Measurements from ENCODE around the gene ISM1.

The ISM1 gene

DNA sequence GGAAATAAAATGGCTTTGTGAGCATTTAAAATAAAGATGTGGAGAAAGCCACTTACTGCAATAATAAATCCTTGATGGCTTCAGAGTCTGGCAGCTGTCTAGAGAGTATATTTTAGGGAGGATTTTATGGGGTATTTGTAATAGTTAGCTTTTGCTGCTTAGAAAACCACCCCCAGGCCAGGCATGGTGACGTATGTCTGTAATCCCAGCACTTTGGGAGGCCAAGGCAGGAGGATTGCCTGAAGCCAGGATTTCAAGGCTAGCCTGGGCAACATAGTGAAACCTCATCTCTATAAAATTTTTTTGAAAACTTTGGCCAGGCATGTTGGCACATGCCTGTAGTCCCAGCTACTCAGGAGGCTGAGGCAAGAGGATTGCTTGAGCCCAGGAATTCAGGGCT, 63.8 kb downstream of the ISM1 start:
- DNase-seq, result no peak

DNA sequence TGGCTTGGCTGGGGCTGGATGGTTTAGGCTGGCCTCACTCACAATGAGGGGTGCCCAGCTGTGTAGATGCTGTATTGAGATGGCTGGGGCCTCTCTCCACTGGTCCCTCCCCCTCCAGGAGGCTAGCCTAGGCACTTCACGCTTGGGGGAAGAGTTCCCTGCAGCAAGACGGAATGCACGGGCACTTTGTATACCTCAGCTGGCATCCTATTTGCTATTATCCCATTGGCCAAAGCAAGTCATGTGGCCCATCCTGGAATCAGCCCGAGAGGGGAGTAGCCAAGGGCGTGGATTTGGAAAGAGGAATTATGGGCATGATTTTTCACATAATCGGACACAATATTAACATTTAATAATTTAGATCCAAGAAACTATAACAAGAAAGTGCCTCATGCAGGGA, 64.3 kb downstream of the ISM1 start:
- DNase-seq, result no peak

DNA sequence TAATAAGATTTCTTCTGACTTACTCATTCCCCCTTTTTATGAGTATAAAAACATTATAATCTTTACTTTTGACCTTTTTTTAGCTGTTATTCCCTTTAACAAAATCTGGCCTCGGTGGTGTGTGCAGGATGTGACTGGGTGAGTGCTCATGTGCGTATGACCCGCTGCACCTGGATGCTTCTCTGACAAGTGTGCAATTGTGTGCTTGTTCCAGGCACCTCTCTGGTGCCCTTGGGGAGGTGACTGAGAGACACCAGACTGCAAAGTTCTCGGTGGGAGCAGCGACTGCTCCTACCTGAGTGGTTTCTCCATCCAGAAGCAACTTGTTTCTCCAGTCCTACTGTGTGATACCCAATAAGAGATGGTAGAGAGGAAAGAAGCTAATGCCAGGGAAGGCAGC, 65.0 kb downstream of the ISM1 start:
- no peak for DNase-seq

DNA sequence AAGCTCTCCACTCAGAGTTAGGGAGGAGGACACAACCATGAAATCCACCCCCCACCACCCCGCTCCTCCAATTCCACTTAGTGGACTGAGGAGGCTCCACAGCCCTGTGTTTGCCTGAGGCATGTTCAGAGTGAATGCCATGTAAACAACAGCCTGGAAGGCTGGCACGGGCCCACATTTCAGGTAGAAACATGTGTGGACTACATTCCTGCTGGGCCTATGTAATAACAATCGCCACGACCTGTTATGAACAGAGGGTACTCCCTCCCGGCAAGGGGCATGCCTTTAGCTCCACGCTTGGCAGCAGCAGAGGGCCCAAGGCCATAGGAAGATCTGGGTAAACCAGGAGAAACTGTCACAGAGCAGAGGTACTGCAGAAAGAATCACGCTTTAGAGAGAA, 65.5 kb downstream of the ISM1 start:
- no peak for DNase-seq

DNA sequence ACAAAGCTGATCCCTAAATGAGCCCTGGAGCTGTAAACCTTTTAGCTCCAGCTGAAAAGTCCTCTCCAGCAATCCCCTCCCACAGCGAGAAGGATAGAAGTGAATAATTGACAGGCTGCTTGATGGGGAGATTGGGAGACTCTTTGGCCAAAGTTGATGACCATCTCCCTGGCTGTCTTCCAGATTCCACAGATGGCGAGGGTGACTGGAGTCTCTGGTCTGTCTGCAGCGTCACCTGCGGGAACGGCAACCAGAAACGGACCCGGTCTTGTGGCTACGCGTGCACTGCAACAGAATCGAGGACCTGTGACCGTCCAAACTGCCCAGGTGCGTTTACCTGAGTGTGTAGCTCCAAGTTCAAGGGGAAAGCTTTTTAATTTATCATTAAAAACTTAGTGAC, 67.3 kb downstream of the ISM1 start:
- no peak for DNase-seq

DNA sequence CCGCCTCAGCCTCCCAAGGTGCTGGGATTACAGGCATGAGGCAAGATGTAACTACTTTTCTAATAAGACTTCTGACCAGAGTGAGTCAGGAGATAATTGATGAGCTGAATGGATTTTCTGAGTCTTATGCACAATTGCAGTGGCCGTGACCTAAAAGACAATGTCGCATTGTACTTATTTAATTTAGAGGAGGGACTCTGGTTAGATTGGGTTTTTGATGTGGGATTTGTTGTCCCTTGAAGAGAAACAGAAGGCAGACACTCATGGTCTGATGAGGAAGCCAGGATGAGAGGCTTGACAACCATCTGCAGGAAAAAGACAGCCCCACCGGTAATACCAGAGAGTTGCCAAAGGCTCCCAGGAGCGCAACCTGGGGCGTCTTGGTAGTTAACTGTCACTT, 68.0 kb downstream of the ISM1 start:
- DNase-seq, result no peak

DNA sequence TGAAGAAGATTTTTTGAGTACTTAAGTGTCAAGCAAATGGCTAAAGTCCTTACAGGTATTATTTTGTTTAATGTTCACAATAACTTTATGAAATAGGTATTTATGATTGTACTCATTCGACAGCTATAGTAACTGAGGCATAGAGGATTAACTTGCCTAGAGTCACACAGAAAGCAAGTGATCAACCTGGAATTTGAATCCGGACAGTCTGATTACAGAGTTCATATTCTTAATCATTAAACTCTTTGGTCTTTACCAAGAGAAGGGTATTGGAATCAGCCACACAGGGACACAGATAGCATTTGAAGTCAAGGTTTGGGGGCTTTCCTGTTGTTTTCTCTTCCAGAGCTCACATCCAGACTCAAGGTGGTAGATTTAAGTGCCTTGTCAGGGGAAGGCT, 69.7 kb downstream of the ISM1 start:
- no peak for DNase-seq

DNA sequence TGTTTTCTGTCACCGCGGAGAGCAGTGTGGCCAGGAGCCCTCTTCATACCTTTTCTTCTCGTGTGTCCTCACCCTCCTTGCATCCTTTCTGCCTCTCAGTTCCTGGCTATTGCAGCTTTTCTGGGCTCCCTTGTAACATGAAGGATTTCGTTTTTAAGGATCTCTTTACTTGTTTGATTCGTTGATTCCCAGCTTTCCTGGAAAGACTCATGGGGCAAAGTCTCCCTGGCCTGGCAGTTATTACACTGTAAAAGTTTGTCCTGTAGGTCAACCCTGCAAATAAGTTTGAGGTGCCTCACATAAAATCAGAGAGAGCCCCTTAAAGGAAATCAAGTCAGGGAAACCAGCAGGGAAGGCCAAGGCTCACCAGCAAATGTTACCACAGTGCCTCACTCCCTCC, 70.1 kb downstream of the ISM1 start:
- DNase-seq, result no peak

DNA sequence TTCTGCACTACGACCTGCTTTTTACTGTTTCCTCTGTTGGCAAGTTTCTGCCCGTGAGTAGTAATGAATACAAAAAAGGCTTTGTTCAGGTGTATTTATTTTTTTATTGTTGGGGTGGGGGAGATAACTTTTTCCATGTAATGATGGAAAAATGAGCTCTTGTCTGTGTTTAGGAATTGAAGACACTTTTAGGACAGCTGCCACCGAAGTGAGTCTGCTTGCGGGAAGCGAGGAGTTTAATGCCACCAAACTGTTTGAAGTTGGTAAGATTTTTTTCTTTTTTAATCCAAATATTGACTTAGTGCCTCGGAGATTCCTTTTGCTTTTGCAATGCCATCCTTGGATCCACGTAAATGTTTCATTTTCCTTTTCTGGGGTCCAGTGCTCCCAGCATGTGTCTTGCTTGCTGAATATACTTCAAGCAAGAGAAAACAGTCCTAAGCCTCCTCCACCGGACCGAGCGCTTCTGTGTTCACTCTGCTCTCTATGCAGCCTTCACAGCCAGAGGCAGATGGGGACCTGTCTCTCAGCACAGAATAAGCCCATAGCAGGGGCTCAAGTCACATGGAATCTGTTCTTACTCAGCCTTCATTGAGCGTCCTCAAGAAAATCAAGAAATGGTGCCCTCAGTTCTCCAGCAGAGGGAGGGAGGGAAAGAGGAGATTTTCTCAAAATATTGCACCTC, 71.3 kb downstream of the ISM1 start:
- no peak for DNase-seq

DNA sequence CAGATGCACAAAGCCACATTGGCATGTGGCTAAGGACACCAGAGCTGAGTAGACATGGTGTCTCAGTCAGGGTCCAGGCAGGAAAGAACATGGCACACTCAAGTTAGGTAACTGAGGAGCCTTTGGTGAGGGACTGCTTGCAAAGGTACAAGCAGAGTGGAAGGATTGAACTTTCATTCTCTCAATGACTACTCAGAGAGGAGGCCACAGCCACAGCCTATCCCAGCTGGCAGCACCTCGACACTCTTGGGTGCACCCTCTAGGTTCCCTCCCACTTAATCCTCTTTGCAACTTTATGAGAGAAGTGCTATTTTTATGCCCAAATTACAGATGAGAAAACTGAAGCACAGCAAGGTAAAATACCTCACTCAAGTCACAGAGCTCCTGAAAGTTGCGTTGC, 73.4 kb downstream of the ISM1 start:
- DNase-seq, result no peak

DNA sequence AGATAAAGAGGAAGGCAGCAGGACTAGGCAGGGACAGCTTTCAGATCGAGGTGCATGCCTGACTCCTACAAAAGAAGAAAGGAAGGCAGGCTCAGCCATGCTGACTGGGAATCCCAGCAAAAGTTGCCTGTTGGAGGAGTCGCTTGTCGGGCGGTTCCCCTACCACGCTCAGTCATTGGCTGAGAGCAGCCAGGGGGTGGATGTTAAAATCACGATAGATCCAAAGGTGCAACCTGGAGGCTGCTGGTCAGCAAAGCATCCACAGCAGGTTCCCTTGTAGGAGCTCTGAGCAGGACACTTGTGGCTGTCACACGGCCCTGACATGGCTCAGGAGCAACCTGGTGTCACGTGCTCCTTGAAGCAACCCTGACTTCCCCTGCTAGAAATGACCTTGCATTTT, 74.6 kb downstream of the ISM1 start:
- DNase-seq, result no peak

DNA sequence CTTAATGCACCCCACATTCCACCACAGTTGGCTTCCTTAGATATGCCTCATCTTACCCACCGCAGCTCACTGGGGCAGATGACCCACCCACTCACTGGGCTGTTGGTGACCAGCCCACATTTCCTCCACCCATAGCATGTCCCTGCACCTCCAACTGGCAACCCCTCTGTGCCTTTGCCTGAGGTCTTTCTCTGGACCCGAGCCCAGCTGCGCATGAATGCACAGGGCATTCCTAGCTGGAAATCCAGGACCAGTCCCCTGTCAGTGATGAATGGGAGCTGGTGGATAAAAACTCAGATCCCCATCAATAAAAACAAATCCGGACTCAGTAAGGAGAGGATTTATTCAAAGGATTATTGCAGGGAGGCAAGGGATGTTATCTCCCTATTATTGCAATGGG, 75.0 kb downstream of the ISM1 start:
- no peak for DNase-seq

DNA sequence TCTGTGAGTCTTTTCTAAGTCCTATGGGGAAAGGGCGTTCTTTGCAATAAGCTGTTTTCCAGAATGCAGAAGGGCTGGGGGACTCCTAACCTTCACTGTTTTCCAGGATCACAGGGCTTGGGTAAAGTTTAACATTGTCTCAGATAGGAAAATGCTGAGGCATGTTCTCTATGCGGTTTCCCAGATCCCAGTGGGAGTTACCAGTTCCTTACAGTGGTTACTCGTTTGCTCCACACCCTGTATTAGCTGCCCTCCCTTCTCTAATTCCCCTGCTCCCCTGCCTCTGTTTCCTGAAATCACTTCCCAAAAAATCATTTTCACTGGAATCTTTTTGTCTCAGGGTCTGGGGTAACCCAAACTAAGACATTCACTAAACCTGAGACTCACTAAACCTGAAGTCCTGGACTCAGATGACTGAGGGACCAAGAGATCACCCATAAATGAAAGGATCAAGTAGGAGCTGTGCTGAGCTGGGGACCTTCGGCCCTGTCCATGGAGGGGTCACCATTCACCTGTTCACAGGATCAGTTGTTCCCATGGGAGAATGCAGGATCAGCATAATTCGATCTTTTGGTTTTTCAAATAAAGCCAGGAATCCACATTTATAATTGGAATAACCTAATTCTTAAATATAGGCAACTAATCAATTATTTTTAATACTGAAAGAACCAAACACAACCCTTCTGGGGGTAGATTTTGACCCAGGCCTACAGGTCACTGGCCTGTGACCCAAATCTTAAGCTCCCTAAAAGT, 76.2 kb downstream of the ISM1 start:
- DNase-seq, result no peak

DNA sequence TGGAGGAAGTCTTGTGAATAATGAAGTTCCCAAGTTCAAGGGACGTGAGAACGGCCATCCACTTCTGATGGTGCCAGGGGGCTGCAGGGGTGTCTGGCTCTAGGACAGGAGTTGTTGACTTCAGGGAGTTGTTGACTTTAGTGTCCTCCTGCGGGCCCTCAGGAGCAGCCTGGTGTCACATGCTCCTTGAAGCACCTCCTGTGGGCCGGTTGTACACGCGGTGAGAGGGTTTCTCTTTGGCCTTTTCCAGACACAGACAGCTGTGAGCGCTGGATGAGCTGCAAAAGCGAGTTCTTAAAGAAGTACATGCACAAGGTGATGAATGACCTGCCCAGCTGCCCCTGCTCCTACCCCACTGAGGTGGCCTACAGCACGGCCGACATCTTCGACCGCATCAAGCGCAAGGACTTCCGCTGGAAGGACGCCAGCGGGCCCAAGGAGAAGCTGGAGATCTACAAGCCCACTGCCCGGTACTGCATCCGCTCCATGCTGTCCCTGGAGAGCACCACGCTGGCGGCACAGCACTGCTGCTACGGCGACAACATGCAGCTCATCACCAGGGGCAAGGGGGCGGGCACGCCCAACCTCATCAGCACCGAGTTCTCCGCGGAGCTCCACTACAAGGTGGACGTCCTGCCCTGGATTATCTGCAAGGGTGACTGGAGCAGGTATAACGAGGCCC, 77.8 kb downstream of the ISM1 start:
- DNase-seq, result no peak

DNA sequence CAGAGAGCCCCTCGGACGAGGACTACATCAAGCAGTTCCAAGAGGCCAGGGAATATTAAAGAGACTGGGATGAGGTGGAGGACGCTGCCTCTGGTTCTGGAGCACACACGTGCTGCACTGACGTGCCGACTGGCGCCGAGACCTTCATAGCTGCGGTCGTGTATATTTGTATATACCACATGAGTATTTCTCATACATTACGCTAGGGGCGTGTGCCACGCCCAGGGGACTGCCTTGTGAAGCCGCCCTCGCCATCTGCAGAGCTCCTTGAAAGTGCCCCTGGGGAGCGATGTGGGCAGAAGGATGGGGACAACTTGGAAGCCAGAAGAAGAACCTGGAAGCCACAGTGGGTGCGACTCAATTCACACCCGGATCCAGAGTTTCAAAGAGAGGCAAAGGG, 78.3 kb downstream of the ISM1 start:
- no peak for DNase-seq

DNA sequence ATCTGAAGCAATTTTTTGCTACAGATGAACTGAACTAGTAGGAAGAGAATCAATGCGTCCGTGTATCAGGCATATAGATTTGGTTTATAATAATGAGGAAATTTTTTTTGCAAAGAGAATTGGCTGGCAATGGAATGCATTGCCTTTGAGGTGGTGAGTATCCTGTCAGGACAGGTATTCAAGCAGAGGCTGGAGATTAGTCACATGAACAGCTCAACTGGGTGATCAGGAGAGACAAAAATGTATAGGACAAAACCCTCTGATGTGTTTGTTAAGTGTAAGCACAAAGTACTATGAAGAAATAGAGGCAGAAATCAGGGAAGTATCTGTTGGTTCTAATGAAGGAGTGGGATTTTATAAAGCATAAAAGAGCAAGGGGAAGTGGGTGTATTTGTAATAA, 80.5 kb downstream of the ISM1 start:
- DNase-seq, result no peak

DNA sequence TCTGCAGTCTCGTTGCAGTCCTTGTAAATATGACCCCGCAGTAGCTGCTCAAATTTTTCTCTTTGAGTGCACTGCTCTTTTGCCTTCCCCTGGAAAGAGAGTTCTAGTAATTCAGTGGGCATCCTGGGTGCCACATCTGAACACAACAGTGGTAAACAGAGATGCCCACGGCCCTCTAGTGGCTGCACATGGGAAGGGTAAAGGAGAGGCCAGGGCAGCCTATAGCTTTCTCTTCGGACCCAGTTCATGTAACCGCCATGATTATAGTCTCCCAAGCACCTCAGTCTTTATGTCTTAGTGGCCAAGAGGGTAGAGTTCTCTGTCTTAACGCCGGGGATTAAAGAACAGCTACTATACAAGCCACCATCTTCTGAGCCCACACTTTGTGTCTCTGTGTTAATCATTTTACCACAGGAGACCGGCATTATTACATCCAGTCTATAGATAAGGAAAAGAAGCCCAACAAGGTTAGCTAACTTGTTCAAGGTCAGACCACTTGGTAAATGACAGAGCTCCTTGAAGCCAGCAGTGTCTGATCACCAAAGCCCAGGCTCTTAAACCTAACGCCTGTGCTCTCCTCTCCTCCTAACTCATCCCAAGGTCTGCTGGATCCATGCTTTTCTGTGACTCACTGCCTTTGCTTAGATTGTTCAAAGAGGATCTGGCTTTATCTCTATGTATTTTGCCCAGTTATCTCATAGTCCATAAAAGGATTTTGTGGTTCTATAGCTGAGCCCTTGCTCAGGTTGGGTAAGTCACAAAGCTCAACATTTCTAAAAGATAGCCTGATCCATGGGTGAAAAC, 81.8 kb downstream of the ISM1 start:
- DNase-seq, result peak; percentile 38

DNA sequence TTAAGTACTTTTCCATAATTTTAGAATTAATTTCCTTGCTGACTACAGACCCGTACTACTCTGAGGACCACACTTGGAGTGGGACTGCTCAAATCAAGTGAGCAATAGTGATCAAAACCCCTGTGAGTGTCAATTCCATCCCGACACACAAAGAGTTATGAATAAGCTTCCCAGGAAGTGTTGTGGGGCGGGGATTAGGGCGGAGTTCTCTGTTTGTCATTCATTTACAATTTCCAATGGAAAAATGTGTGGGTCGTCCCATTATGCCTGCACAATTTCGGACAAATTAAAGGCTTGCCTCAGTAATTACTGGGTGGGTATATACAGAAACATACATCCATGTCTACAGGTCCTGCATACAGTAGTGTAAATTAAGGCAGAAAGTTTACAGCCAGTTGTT, 84.2 kb downstream of the ISM1 start:
- DNase-seq, result no peak

DNA sequence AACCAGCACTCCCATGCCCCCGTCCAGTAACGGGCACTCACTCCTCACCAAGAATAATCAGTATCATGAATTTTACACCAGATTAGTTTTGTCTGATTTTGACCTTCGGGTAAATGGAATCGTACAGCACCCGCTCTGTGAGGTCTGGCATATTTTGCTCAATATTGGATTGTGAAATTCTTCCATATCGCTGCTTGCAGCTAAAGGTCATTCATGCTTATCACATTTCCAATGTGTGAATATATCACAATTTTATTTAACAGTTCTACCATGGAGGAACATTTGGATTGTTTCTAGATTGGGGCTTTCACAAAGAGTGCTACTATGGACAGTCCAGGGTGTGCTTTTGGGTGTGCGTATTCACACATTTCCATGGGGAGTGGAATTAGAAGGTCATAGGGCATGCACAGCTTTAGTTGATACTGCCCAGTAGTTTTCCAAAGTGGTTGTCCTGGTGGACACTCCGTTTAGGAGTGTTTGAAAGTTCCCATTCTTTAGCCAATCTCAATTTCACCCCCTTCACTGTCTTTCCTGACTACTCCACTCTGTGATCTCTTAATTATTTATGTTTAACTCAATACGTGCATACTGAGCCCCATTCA, 86.6 kb downstream of the ISM1 start:
- no peak for DNase-seq

DNA sequence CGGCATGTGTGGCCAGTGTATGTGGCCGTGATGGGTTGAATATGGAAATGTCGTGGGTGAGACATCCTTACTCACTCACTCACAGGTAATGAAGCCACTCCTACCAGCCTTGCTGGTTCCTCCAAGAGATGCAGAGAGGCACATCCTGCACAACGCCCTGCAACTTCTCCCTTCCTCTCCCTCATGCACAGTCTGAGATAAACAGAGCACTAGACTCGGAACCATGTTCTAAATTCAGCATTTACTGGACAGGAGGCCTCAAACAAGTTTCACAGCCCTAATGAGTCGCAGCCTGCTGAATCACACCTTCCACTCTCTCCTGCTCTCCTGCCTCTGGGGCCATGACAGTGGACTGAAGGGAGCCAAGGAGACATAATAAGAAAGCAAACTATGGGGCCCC, 91.2 kb downstream of the ISM1 start:
- no peak for DNase-seq

DNA sequence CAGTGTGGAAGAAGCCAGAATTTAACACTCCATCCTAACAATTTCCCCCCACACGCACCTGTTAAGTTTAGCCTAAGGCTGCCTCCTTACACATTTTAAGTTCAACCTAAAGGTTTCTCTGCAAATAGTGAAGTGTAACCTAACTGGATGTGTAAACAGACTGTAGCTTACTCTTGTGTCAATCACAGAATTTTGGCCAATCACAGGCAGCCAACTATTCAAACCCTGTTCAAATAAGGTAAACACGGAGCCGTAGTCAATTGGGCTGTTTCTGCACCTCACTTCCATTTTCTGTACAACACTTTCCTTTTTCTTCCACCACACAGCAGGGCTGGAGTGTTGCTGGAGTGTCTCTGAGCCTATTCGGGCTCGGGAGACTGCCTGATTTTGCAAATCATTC, 92.1 kb downstream of the ISM1 start:
- no peak for DNase-seq

DNA sequence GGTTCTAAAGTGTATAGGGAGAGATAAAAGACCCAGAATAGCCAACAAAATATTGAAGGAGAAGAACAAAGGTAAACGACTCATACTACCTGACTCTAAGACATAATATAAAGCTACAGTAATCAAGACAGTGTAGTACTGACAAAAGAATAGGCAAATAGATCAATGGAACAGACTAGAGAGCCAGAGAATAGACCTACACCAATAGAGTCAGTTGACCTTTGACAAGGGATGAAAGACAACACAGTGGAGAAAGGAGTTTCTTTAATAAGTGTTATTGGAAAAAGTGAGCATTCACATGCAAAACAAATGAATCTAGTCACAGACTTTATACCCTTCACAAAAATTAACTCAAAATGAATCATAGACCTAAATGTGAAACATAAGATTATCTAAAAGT, 96.4 kb downstream of the ISM1 start:
- no peak for DNase-seq

DNA sequence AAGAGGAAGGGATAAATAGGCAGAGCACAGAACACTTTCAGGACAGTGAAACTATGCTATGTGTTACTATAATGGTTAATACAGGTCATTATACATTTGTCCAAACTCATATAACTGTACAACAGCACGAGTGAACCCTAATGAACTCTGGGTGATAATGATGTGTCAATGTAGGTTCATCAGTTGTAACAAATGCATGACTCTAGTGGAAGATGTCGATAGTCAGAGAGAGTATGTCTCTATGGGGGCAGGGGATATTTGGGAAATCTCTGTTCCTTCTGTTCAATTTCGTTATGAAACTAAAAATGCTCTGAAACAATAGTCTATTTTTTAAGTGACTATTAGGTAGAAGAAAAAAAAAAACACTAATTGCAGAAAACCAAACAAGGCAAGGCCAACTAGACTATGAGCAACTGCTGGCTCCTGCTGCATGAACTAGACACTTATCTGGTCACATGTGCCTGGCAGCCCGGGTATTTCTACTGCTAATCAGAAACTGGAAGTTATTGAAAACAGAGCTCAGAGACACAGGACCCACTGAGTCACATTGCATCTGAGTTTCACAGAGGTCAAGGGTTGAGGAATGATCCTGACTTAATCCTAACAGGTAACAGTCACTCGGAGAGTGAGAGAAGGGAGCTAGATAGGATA, 97.9 kb downstream of the ISM1 start:
- DNase-seq, result no peak

All from activated T-cell treated with anti-CD3 and anti-CD28 coated beads, Interleukin-2, amount 50 U/mL, for 1 hour (primary cell).